A549 (cell line): ENCODE measurements around the gene IL4R.

Experiments used
- CHD2 ChIP-seq: fragments of 150-350 bp; IDR thresholded peaks from 2 replicates; pipeline ENCODE4 v1.6.1; 2014; ENCODE audit warnings: low read length; ENCODE audit not compliant: partially characterized antibody
- CTCF ChIP-seq: fragments of >200 bp; sonication (Bioruptor Twin); formaldehyde crosslinking; IDR thresholded peaks from 3 replicates; pipeline ENCODE4 v1.5.1; 2016
- JUNB ChIP-seq: fragments of >200 bp; sonication (Bioruptor Twin); formaldehyde crosslinking; IDR thresholded peaks from 2 replicates; pipeline ENCODE4 v1.6.1; 2016
- MYC ChIP-seq: IDR thresholded peaks from 2 replicates; pipeline ENCODE4 v1.6.1; 2012; ENCODE audit warnings: mild to moderate bottlenecking, inconsistent platforms, low read length, improper control_type of control experiment, borderline replicate concordance
- POLR2A ChIP-seq: IDR thresholded peaks from 2 replicates; pipeline ENCODE4 v1.6.1; 2012; ENCODE audit warnings: mild to moderate bottlenecking, low read length
- RAD21 ChIP-seq, 2 experiments: fragments of >200 bp in 1 of 2; sonication (Bioruptor Twin) in 1 of 2; formaldehyde crosslinking in 1 of 2; IDR thresholded peaks in 1 of 2; conservative IDR thresholded peaks in 1 of 2; 2 replicates in 1 of 2; 3 replicates in 1 of 2; pipeline ENCODE4 v1.6.1; 2012 to 2018; ENCODE audit warnings: inconsistent platforms in 1 of 2
- SMC3 ChIP-seq: fragments of >200 bp; sonication (Bioruptor Twin); formaldehyde crosslinking; IDR thresholded peaks from 3 replicates; pipeline ENCODE4 v1.6.1; 2018; ENCODE audit warnings: inconsistent platforms
- TF ChIP-seq, protein P1 (sequence below): fragments of 450-650 bp; IDR thresholded peaks from 2 replicates; pipeline ENCODE4 v1.6.1; 2014; ENCODE audit warnings: antibody characterized with exemption
- TF ChIP-seq, protein P2 (sequence below): fragments of 250-450 bp; sonication (Bioruptor Pico); IDR thresholded peaks from 2 replicates; pipeline ENCODE4 v1.5.0; 2020; ENCODE audit warnings: low read depth, mild to moderate bottlenecking, moderate library complexity

DNA sequence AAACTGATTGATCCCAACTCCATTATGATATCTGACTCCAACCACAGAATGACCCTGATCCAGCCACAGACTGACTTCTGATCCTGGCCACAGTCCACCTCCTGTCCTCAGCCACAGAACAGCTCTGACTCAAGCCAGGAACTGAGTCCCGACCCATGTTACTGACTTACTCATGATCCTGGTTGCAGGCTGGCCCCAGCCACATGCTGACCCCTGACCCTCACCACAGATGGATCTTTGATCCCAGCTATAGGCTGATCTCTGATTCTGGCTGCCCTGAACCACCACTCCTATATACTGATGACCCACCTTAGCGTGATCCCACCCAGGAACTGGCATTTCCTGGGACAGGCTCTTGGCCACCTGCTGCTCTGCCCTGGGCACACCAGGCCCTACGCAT, 56.0 kb downstream of the IL4R start:
- TF ChIP-seq JUNB (no peak), SMC3 (no peak), POLR2A (no peak), CTCF (no peak), MYC (no peak), CHD2 (no peak), RAD21 (conservative IDR thresholded peaks at IDR 0.05 in 1 of 2, IDR thresholded peaks at IDR 0.05 in 1 of 2) (no peak)
- TF ChIP-seq, protein P1, sequence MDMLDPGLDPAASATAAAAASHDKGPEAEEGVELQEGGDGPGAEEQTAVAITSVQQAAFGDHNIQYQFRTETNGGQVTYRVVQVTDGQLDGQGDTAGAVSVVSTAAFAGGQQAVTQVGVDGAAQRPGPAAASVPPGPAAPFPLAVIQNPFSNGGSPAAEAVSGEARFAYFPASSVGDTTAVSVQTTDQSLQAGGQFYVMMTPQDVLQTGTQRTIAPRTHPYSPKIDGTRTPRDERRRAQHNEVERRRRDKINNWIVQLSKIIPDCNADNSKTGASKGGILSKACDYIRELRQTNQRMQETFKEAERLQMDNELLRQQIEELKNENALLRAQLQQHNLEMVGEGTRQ = no peak
- TF ChIP-seq, protein P2, sequence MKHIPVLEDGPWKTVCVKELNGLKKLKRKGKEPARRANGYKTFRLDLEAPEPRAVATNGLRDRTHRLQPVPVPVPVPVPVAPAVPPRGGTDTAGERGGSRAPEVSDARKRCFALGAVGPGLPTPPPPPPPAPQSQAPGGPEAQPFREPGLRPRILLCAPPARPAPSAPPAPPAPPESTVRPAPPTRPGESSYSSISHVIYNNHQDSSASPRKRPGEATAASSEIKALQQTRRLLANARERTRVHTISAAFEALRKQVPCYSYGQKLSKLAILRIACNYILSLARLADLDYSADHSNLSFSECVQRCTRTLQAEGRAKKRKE (CRISPR knock-in tag) = no peak
